Anterior cingulate cortex (tissue), 58 donors: ENCODE data around the gene DNAJB1.
"Not testable (repeated sequence)": the region's sequence is repeated elsewhere in the genome, so short reads cannot be mapped to it uniquely, and the experiment has no call there.

ENCODE experiments used
- DNase-seq, 58 donors: peaks; one replicate each; lab custom pipeline; 2025; lab: John Stamatoyannopoulos, UW

Gene DNAJB1

DNA sequence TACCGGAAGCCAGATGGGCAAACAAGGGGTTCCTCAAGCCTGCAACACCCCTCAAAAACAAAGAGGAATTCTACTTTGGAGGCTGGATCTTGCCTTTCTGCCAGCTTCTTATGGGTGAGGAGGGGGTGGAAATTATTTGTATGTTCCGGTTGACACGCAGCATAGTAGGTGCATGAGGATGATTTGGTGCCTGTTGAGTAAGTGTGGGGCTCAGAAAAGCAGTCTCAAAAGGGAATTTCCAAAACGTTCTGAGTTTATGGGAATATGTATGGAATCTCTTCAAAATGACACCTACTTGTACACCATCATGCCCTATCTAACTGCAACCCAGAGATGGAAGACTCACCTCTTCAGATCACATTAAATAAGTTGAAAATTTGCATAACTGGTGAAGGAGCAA, 8.2 kb upstream of the DNAJB1 start:
- no peak for DNase-seq

DNA sequence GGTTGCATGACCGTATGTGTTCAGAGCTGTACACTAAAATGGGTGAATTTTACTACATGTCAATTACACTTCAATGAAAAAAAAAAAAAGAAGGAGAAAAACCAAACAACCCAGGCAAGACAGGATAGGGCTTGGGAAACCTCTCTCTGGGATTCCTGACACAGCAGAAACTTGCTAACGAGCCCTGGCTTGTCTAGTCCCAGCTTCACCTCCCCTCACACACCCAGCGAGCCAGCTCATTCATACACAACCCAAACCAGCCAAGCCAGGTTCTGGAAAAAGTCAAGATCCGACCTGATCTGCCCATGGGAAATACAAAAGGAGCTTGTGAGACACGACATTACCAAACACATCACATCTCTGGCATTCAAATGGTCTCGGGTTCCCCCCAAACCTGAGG, 7.5 kb upstream of the DNAJB1 start:
- DNase-seq = no peak

DNA sequence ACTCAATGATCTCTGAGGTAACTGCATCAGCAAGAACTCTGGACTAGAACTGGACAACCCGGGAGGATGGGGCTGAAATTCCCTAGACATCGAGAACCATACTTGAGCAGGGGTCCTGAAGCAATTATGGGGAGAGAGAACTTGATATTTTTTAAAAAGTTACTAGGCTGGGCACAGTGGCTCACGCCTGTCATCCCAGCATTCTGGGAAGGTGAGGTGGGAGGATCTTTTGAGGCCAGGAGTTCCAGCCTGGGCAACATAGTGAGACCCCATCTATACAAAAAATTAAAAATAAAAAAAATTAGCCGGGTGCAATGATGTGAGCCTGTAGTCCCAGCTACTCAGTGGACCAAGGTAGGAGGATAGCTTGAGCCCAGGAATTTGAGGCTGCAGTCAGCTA, 2.3 kb upstream of the DNAJB1 start:
- no peak for DNase-seq

DNA sequence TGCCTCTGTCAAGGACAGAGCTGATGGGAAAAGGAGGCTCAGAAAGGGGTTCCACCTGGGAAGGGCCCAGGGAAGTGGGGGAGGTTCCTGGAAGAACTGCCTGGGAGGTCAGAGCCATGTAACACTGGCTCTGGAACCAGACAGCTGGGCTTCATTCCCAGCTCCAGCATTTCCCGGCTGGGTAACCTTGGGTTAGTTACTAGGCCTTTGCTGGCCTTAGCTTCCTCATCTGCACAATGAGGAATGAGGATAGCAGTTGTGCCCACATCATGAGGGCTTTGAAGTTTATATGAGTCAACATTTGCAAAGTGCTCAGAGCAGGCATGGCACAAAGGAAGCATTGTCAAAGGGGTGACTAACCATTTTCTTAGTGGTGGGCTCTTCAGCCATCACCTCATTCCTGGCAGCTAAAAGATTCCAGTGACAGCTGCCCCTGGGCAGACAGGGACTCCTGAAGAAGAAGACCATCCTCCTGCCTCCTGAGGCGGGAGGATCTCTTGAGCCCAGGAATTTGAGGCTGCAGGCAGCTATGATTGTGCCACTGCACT, 1.7 kb upstream of the DNAJB1 start:
- DNase-seq = peak in 7 of 58 donors; percentile 20 to 51 (median 43)

DNA sequence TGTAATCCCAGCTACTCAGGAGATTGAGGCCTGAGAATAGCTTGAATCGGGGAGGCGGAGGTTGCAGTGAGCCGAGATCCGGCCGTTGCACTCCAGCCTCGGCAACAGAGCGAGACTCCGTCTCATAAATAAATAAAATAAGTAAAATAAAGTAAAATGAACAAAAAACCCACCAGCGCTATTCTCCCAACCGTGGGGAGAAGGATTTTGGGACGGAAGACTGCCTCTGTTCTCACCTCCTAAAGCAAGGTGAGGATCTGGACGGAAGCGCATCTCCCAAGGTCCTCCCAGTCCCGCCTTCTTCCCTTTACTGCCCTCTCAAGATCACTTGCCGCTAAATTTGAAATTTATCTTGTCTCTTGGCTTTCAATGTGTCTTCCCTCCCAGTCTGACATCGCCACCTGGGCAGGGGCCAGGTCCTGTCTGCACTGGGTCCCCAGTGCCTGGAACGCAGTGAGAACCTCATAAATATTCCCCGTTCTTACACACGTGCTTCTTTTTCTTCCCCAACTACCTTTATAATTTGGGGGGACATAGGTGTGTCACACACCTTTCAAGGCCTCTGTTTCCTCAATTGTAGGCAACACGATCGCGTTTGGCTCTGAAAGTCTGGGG, 1.2 kb upstream of the DNAJB1 start:
- peak in 2 of 58 donors; percentile 27 to 43 for DNase-seq

DNA sequence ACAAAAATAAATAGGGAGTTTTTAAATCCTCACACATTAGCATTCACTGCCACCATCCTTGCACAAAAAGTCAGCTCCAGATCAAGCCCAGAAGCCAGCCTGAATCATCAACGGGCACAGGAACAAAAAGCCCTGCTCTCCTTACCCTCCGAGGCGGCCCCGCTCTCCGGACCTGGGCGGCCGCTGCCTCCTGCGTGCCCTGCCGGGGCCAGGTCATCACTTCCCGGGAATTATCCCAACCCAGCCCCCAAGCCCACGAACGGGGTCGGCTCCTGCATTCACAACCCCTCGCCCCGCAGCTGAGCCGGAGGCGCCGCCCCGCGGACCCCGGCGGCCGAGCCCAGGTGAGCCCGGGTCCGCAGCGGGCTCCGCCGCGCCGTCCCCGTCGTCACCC, 754 bp downstream of the DNAJB1 start:
- DNase-seq = peak in 4 of 58 donors; percentile 54 to 90 (median 71)

DNA sequence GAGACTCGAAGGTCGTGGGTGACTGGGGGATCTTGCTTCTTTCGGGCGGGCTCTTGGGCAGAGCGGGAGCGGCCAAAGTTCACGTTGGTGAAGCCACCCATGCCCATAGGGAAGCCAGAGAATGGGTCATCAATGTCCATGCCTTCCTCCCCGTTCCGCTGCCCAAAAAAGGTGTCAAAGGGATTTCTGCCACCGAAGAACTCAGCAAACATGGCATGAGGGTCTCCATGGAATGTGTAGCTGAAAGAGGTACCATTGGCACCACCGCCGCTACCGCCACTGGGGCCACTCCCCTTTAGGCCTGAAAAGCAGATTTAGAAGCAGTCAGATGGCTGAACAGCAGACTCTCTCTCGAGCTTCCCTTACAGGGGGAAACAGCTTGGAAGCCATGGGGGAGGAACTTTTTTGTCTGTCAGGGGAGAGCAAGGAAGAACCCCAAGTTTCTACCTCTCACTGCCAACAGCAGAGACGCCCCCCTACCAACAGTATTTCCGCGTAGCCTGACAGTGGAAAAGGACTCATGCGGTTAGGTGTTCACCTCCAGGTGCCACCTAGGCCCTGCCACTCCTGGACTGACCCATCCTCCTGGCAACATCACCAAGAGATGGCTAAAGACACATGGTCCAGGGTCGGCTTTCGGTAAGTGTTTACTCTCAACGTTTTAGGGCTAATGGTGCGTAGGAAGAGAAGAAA, 1.3 kb downstream of the DNAJB1 start:
- DNase-seq = peak in 12 of 58 donors; percentile 17 to 81 (median 48)

DNA sequence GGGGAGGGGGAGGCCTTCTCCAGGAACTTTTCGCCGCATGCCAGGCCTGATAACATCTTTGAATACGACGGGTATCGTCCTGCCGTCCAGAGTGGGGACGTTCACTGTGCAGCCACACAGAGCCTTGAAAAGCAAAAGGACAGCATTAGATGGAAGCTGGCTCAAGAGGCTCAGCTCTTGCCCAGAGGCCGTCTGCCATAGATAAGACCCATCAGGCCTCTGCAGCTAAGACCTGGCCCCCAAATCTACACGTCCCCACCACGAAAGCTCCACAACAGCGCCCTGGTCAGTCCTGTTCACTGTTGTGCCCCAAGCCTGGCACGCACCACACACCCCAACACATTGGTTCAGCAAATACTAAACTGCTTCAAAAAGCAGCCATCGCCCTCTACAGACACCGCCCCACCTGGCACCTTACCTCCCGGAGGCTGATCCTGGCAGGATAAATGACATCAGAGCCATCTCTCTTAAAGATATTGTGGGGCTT, 2.1 kb downstream of the DNAJB1 start:
- DNase-seq = peak in 3 of 58 donors; percentile 38 to 78 (median 77)

DNA sequence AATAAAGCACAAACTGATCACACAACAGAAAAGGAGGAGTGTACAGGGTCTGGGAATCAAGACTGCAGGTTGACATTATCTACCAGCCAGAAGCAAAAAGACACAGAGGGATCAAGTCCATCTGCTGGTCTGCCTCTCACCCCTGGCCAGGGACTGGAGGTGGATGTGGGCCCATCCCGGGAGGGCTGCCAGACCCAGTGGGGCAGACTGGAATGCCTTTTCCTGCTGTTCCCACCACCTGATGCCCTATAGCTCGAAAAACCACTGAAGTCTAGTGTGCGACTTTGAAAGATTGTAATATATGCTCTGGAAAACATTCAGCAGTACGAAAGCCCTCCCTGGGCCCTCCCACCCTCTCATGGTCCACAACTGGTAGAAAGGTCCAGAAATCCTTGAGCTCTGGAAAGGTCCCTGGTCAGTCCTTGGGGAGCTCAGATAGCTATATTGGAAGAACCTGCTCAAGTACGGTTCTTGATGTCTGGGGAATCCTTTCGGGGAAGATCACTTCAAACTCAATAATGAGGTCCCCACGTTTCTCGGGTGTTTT, 2.6 kb downstream of the DNAJB1 start:
- DNase-seq = peak in 9 of 58 donors; percentile 5 to 78 (median 37)

DNA sequence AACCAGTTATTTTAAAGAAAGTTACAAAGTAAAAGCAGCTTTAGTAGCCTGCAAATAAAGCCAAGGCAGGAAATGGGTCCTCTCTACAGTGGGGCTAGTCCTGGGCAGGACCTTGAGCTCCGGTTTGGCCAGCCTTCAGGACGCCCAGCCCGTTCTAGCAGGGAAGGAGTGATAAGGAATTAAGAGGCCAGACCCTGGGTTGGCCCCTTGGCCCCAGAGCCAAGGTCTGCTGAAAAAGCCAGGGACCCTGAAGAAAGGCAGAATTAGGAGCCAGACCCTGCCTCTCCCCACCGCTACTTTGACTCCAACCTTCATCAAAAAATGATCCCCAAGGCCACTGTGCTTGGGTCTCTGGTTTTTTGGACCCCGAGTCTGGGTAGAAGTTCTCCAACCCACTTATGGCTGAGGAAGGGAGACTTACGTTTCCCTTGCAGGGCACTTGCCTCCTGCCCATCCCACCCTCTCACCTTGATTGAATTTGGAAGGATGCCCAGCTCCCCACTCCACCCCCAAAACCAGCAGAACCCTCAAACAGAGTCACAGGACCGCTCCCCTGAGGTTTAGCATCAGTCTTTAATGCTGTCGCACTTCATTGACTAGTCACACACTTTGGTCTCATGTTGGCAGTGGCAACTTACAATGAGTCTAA, 3.9 kb downstream of the DNAJB1 start:
- DNase-seq = peak in 4 of 58 donors; percentile 29 to 89 (median 64)

DNA sequence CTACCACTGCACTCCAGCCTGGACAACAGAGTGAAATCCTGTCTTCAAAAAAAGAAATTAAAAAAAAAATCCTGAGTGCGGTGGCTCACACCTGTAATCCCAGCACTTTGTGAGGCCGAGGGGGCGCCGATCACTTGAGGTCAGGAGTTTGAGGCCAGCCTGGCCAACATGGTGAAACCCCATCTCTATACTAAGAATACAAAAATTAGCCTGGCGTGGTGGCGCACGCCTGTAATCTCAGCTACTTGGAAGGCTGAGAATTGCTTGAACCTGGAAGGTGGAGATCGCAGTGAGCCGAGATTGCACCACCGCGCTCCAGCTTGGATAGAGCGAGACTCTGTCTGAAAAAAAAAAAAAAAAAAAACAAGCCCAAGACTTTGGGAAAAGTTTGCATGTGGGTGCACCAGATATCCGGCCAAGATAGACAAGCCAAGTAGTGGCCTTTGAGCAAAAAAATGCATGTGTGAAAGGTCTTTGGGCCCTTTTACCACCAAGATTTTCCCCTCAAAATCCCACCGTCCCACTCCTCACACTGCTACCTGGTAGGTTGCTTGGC, 5.7 kb downstream of the DNAJB1 start:
- DNase-seq = no peak

DNA sequence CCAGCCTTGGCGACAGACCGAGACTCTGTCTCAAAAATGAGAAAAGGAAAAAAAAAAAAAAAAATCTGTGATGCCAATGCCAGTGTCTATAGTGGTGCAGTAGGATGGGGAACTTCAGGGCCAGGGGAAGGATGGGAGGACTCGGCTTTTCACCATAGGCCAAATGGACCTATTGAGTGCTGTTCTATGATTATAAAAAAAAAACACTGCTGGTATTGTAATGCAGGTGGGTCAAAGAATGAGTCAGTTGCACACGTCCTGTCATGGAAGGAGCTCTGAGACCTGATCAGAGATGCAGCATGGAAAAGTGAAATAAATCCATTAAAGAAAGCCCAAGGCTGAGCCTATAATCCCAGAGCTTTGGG, 7.0 kb downstream of the DNAJB1 start:
- no peak for DNase-seq

DNA sequence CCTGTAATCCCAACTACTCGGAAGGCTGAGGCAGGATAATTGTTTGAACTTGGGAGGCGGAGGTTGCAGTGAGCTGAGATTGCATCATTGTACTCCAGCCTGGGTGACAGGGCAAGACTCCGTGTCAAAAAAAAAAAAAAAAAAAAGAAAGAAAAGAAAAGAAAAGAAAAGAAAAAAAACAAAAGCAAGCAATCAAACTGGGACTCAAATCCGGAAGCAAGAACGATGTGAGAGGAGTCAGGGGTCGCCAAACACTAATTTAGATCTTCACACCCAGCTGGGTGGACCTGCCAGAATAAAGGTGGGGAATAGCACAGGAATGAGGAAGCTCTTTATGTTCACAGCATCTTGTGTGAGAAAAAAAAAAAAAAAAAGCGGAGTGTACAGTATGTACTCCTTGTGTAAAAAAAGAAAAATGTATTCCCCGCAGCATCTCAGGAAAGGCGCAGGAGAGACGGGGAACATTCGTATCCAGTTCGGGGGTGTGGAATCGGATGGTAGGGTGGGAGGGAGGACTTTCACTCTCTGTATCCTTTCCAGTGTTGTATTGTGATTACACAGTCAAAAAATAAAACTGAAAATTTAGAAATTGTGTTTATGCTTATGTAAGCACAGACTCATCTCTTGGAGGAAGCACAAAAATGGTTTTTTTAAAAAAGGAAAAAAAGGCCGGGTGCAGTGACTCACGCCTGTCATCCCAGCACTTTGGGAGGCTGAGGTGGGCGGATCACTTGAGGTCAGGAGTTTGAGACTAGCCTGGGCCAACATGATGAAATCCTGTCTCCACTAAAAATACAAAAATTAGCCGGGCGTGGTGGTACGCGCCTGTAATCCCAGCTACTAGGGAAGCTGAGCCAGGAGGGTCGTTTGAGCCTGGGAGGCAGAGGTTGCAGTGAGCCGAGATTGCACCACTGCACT, 7.6 kb downstream of the DNAJB1 start:
- peak in 24 of 58 donors; percentile 8 to 70 (median 34) for DNase-seq

DNA sequence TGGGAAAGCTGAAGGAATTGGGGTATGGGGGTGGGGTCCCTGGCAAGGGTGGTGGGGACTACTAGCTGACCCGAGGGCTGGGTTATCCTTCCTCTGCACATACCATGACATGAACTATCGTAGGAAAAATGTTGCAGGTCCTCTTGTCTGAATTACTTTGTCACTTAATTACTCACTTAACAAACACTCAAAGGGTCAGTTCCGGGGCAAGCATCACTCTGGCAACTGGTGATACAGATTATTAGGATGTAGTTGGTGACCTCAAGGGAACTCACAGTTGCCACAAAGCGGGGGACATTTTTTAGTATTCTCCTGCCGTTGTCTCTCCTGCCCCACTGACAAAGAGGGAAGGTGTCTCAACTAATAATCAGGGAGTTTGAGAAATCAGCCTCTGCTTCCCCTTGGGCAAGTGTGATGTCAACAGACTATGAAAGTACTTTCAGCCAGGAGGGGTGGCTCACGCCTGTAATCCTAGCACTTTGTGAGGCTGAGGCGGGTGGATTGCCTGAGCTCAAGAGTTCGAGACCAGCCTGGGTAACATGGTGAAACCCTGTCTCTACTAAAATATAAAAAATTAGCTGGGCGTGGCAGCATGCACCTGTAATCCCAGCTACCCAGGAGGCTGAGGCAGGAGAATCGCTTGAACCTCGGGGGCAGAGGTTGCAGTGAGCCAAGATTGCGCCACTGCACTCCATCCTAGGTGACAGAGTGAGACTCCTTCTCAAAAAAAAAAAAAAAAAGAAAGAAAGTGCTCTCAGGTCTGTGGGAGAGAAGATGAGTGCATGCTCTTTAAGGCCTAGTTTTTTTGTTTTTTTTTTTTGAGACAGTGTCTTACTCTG, 10.3 kb downstream of the DNAJB1 start:
- DNase-seq = no peak

DNA sequence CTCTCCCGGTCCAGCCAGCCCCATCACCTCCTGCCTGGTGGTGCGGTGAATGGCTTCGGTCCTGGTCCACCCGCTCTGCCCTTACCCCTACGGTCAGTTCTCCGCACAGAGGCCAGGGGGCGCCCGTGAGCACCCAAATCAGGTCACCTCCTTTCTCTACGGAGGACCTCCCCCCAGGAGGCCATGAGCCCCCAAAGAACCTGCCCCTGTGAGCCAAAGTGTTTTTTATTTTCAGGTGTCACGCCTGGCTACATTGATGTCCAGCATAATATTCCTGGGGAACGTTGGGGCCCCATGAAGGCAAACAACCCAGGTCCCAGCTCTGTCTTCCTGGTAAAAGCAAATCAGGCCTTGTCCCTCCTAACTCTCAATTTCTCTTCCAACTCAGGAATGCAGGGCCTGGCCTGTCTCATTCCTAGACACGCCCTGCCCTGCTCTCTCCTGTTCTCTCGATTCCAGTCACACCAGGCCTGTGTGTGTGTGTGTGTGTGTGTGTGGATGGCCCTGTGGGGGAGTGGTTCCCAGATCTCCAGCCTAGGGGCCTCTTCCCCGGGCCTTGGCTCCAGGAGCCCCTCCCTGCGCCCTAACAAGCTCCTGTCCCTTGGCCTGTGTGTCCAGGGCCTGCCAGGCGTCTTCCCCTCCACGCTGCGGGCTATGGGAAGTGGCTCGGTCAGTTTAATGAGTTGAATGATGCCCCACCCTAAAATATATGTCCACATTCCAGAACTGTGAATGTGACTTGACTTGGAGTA, 12.5 kb downstream of the DNAJB1 start:
- peak in 6 of 58 donors; percentile 9 to 26 (median 12) for DNase-seq

DNA sequence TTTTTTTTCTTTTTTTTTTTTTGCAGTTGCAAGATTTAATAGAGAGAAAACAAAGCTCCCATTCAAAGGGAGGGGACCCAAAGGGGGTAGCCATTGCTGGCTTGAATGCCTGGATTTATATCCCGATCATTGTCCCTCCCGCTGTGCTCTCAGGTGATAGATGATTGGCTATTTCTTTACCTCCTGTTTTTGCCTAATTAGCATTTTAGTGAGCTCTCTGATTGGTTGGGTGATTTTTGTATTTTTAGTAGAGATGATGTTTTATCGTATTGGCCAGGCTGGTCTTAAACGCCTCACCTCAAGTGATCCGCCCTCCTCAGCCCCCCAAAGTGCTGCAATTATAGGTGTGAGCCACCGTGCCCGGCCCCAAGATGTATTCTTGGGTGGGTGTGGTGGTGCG, 13.6 kb downstream of the DNAJB1 start:
- not testable (repeated sequence) for DNase-seq

DNA sequence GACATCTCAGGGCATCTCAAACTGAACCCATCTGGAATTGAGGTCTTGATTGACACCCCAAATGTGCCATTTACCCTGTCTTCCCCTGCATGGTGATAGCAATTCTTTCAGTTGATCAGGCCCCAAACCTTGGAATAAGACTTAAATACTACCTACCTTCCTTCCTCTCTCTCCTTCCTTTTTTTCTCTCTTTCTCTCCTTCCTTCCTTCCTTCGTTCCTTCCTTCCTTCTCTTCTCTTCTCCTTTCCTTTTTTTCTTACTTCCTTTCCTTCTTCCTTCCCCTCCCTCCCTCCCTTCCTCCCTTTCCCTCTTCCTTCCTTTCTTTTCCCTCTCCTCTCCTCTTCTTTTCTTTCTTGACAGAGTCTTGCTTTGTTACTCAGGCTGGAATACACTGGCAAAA, 14.9 kb downstream of the DNAJB1 start:
- DNase-seq = no peak
